Endothelial cell of umbilical vein (primary cell): ENCODE data around the gene CYP19A1.

Experiments used
- EZH2 ChIP-seq: IDR thresholded peaks from 2 replicates; pipeline ENCODE4 v1.6.1; 2012; ENCODE audit warnings: borderline replicate concordance, low read depth, mild to moderate bottlenecking, moderate library complexity, low read length, inconsistent platforms; ENCODE audit not compliant: severe bottlenecking
- GATA2 ChIP-seq: IDR thresholded peaks from 2 replicates; pipeline ENCODE4 v1.7.0; 2011; ENCODE audit warnings: low read depth, mild to moderate bottlenecking, moderate library complexity, mixed read lengths, low read length; ENCODE audit not compliant: insufficient read length, insufficient read depth
- JUN ChIP-seq: IDR thresholded peaks from 2 replicates; pipeline ENCODE4 v1.6.1; 2011; ENCODE audit warnings: borderline replicate concordance, low read depth; ENCODE audit not compliant: insufficient read length, insufficient read depth
- MYC ChIP-seq: IDR thresholded peaks from one replicate; pipeline ENCODE4 v1.6.1; 2011; ENCODE audit warnings: mild to moderate bottlenecking, low read depth, low read length
- POLR2A ChIP-seq: IDR thresholded peaks from 2 replicates; pipeline ENCODE4 v1.6.1; 2012; ENCODE audit warnings: low read depth, mild to moderate bottlenecking, control low read depth, low read length
- TF ChIP-seq, protein P1 (sequence below), 2 donors: IDR thresholded peaks; 1 replicate in 1 of 2; 2 replicates in 1 of 2; pipeline ENCODE4 v1.5.1; 2011; ENCODE audit warnings: low read length in 2 of 2, mild to moderate bottlenecking in 2 of 2, moderate library complexity in 2 of 2, control low read depth in 1 of 2, inconsistent platforms in 1 of 2, low read depth in 1 of 2; ENCODE audit not compliant: insufficient read depth in 1 of 2; ENCODE audit errors: extremely low read depth in 1 of 2

DNA sequence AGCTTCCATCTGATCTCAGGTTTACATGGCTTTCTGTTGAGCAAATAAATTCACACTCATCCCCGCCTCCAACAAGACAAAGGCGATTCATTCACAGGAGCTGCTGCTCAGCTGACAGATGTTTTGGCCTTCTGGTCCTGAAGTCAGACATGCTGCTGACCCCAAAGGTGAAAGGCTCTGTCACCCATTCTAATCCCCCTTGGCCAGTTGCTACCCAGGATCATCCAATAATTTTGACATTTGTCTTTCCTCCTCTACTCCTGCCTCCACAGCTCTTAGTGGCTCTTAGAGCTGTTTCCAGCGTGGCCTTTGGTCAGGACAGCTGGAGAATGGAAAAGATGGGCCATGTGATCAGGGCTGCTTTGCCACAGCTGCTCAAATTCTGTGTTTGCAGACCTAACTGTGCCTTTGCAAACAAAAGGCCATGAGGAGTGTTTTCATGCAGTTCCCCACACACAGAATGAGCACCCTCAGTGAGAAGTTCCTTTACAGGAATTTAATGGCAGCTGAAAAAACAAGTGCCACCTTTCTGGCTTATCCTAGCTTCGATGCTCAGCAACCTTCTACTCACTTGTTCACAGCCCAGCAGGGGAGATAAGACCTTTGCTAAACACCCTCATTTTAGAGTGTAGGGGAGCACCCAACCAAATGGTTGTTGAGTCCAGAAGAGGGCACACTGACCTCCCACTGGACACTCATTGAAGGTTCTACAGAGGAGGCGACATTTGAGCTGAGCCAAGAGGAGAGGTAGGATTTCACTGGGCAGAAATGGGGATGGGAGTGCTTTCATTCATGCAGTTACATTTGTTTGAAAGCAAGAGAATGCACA is 39.0 kb downstream of the CYP19A1 start:
- TF ChIP-seq, protein P1, sequence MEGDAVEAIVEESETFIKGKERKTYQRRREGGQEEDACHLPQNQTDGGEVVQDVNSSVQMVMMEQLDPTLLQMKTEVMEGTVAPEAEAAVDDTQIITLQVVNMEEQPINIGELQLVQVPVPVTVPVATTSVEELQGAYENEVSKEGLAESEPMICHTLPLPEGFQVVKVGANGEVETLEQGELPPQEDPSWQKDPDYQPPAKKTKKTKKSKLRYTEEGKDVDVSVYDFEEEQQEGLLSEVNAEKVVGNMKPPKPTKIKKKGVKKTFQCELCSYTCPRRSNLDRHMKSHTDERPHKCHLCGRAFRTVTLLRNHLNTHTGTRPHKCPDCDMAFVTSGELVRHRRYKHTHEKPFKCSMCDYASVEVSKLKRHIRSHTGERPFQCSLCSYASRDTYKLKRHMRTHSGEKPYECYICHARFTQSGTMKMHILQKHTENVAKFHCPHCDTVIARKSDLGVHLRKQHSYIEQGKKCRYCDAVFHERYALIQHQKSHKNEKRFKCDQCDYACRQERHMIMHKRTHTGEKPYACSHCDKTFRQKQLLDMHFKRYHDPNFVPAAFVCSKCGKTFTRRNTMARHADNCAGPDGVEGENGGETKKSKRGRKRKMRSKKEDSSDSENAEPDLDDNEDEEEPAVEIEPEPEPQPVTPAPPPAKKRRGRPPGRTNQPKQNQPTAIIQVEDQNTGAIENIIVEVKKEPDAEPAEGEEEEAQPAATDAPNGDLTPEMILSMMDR (IDR thresholded peaks at IDR 0.05; ENCODE audit: extremely low read depth in 1 of 2, insufficient read depth in 1 of 2, low read depth in 1 of 2, low read length in 2 of 2) = no peak
- TF ChIP-seq MYC (no peak), EZH2 (no peak), JUN (no peak), POLR2A (no peak), GATA2 (no peak)
